Karpas-422 (cell line): ENCODE results near the gene OR10H2. TPM values are rescaled to one million over a fixed set of nuclear protein-coding genes. Genes with fewer than 3 reads are reported as not detected.

Experiments
- DNase-seq: peaks from one replicate; pipeline ENCODE4 v3.0.0-alpha.2; 2015
- H2AFZ ChIP-seq: fragments of 200-600 bp; sonication (generic); 2 replicates; pipeline ENCODE4 v1.6.1; 2014; ENCODE audit warnings: antibody characterized with exemption, low read length, mixed read lengths
- H3K27ac ChIP-seq: fragments of 200-600 bp; sonication (generic); 2 replicates; pipeline ENCODE4 v1.5.1; 2014; ENCODE audit warnings: mild to moderate bottlenecking, low read length, moderate library complexity
- H3K27me3 ChIP-seq: fragments of 200-600 bp; sonication (generic); 2 replicates; pipeline ENCODE4 v1.6.1; 2014; ENCODE audit warnings: low read length, mixed read lengths
- H3K36me3 ChIP-seq: fragments of 200-600 bp; sonication (generic); 2 replicates; pipeline ENCODE4 v1.6.1; 2014; ENCODE audit warnings: low read length, mixed read lengths; ENCODE audit not compliant: insufficient read depth
- H3K4me1 ChIP-seq: fragments of 200-600 bp; sonication (generic); 2 replicates; pipeline ENCODE4 v1.6.1; 2014; ENCODE audit warnings: mild to moderate bottlenecking, low read length, mixed read lengths
- H3K4me2 ChIP-seq: fragments of 200-600 bp; sonication (generic); 2 replicates; pipeline ENCODE4 v1.6.1; 2014; ENCODE audit warnings: low read length, low read depth, mild to moderate bottlenecking; ENCODE audit not compliant: poor library complexity, severe bottlenecking
- H3K4me3 ChIP-seq: fragments of 200-600 bp; sonication (generic); 2 replicates; pipeline ENCODE4 v1.5.1; 2014; ENCODE audit warnings: mild to moderate bottlenecking, antibody characterized with exemption, low read length, mixed read lengths
- H3K79me2 ChIP-seq: fragments of 200-600 bp; sonication (generic); 2 replicates; pipeline ENCODE4 v1.6.1; 2014; ENCODE audit warnings: mild to moderate bottlenecking, low read length, mixed read lengths
- H3K9ac ChIP-seq: fragments of 200-600 bp; sonication (generic); 2 replicates; pipeline ENCODE4 v1.6.0; 2014; ENCODE audit warnings: low read length
- H3K9me2 ChIP-seq: fragments of 200-600 bp; sonication (generic), shearing (Covaris generic); replicated peaks from 2 replicates; pipeline ENCODE4 v1.6.0; 2014; ENCODE audit warnings: mild to moderate bottlenecking, low read length, moderate library complexity; ENCODE audit not compliant: insufficient read depth
- H3K9me3 ChIP-seq: fragments of 300-700, 200-600 bp; sonication (generic); 2 replicates; pipeline ENCODE4 v1.6.1; 2014; ENCODE audit warnings: low read length, mixed read lengths
- H4K20me1 ChIP-seq: fragments of 200-600 bp; sonication (generic); 2 replicates; pipeline ENCODE4 v1.6.1; 2014; ENCODE audit warnings: mild to moderate bottlenecking, antibody characterized with exemption, low read length, low read depth; ENCODE audit not compliant: insufficient read depth
- total RNA-seq: library from RNA; depleted of rRNA; stranded (reverse); fragments of >200 nt; shearing (Covaris generic); gene quantifications from 2 replicates; pipeline ENCODE4 v1.2.3, GENCODE V29; 2014; ENCODE audit warnings: low replicate concordance; rRNA removed

OR10H2 gene
- total RNA-seq, 1 experiment from 2014 or later: not detected

DNA sequence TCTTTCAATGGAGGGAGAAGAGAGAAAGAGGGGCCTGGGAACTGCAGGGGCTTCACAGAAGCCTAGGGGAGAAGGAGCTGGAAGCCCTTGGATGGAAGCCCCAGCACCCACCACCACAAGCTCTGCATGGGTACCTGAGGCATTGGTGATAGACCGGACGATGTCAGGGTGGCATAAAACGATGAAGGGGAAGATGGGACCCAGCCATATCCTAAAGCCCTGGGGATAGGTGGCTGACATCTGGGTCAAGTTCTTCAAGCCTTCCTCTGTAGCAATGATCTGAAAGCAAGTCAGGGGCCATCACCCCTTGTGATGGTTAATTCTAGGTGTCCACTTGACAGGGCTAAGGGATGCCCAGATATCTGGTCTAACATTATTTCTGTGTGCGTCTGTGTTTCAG, 48.4 kb downstream of the OR10H2 start:
- Histone ChIP-seq H3K9me2 (no peaks in the 10 kb centered on the region), H2AFZ (no peak overlapping the region), H3K4me1 (no peaks in the 10 kb centered on the region), H3K9me3 (no peaks in the 10 kb centered on the region), H3K4me3 (no peak overlapping the region), H3K9ac (no peak overlapping the region), H3K79me2 (no peaks in the 10 kb centered on the region), H4K20me1 (no peaks in the 10 kb centered on the region), H3K36me3 (no peaks in the 10 kb centered on the region), H3K27ac (no peak overlapping the region), H3K4me2 (no peak overlapping the region), H3K27me3 (no peaks in the 10 kb centered on the region)
- DNase-seq: no peak

DNA sequence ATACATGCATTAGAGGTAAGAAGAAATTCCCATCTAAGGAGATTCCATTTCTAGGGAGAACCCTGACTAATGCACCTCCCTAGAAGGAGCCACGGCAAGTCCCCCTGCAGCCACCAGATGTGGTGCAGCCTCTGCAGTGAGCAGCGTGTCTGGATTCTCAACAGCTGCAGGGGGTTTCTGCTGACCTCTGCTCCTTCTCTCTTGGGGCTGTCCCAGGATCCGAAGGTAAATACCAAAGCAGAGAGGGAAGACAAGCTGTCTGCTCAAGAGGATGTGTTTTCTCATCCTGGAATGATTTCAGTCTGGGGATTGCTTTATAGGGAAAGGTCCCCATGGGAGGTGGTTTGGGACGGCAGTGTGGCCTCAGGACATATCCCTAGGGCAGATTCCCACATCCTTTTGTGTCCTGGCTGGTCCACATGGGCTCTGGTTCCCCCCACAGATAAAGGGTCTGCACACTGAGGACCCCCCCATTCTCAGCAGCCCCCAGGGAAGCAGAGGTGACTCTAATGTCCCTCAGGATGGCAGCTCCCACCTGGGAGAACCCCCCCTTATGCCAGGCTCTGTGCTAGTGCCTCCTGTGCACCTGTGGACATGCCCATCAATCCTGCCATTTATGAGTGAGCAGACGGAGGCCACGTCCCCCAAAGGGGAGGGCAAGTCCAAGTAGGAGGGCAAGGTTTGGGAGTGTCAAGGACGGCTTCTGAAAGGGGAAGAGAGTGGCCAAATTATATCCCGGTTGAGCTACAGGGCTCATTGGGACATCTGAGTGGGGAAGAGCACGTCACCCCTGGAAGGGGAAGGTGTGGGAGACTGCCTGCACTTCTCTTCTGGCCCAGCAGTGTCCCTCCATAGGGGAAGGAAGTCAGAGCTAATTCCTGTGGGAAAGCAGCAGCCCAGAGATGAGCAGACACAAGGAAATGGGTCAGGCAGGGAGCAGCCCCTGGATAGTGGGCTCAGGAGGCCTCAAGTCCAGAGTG, 49.5 kb downstream of the OR10H2 start:
- H3K9me2 ChIP-seq: no peaks in the 10 kb centered on the region
- no peak overlapping the region for H2AFZ ChIP-seq
- H3K9me3 ChIP-seq: no peaks in the 10 kb centered on the region
- H3K9ac ChIP-seq: no peak overlapping the region
- no peaks in the 10 kb centered on the region for H3K36me3 ChIP-seq
- H3K27me3 ChIP-seq: no peaks in the 10 kb centered on the region
- no peaks in the 10 kb centered on the region for H3K4me1 ChIP-seq
- DNase-seq: no peak
- no peaks in the 10 kb centered on the region for H4K20me1 ChIP-seq
- no peak overlapping the region for H3K27ac ChIP-seq
- H3K4me2 ChIP-seq: no peak overlapping the region
- no peak overlapping the region for H3K4me3 ChIP-seq
- H3K79me2 ChIP-seq: no peaks in the 10 kb centered on the region

Other genes with a start within 250 kb of the OR10H2 start
- not detected in 2 replicates for gene PGLYRP2, start 248.5 kb upstream of the OR10H2 start, total RNA-seq
- gene CYP4F22, start 219.5 kb upstream of the OR10H2 start, total RNA-seq: not detected in 2 replicates
- not detected in 2 replicates for gene CYP4F8, start 112.8 kb upstream of the OR10H2 start, total RNA-seq
- not detected in 2 replicates for gene CYP4F3, start 87.1 kb upstream of the OR10H2 start, total RNA-seq
- not detected in 2 replicates for gene CYP4F12, start 54.9 kb upstream of the OR10H2 start, total RNA-seq
- gene OR10H3, start 10.0 kb downstream of the OR10H2 start, total RNA-seq: not detected in 2 replicates
- gene OR10H5, start 59.6 kb downstream of the OR10H2 start, total RNA-seq: not detected in 2 replicates
- gene OR10H1, start 87.6 kb downstream of the OR10H2 start, total RNA-seq: not detected in 2 replicates
- not detected in 2 replicates for gene CYP4F2, start 170.1 kb downstream of the OR10H2 start, total RNA-seq
- not detected in 2 replicates for gene CYP4F11, start 206.5 kb downstream of the OR10H2 start, total RNA-seq
- gene OR10H4, start 221.0 kb downstream of the OR10H2 start, total RNA-seq: not detected in 2 replicates